ENCODE results near the gene DLX4.

DNA sequence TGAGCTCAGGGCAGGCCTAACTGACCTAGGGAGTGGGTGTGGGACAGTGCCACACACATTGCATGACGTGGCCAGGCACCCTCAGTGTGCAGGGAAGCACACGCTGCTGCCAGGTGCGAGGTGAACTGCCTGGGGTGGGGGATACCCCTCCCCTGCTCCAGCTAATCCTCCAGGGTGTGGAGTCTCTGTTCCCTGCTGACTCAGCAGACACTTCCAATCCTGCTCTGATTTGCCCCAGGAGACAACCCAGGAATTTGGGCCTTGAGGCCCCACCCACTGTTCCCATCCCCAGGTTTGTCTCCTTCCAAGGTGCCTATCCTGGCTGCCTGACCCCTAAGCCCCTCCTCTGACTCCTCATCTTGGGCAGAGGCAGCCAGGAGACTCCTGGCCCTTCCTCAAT is 15.3 kb downstream of the DLX4 start:
- TF ChIP-seq, protein P1, sequence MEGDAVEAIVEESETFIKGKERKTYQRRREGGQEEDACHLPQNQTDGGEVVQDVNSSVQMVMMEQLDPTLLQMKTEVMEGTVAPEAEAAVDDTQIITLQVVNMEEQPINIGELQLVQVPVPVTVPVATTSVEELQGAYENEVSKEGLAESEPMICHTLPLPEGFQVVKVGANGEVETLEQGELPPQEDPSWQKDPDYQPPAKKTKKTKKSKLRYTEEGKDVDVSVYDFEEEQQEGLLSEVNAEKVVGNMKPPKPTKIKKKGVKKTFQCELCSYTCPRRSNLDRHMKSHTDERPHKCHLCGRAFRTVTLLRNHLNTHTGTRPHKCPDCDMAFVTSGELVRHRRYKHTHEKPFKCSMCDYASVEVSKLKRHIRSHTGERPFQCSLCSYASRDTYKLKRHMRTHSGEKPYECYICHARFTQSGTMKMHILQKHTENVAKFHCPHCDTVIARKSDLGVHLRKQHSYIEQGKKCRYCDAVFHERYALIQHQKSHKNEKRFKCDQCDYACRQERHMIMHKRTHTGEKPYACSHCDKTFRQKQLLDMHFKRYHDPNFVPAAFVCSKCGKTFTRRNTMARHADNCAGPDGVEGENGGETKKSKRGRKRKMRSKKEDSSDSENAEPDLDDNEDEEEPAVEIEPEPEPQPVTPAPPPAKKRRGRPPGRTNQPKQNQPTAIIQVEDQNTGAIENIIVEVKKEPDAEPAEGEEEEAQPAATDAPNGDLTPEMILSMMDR (IDR thresholded peaks at IDR 0.05; ENCODE audit: extremely low read depth in 1 of 2, insufficient read depth in 1 of 2, low read depth in 1 of 2, low read length in 2 of 2) = no peak
- no peak for TF ChIP-seq MYC (IDR thresholded peaks at IDR 0.05; ENCODE audit: low read depth, low read length)
- TF ChIP-seq, protein P2, sequence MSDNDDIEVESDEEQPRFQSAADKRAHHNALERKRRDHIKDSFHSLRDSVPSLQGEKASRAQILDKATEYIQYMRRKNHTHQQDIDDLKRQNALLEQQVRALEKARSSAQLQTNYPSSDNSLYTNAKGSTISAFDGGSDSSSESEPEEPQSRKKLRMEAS (IDR thresholded peaks at IDR 0.05; ENCODE audit: insufficient read depth, insufficient read length) = no peak

Data from endothelial cell of umbilical vein (primary cell).